ENCODE data around the gene ATP10D.

GRCh38 chr4:47530801-47531200 lies 45.7 kb downstream of the ATP10D start:
- TF ChIP-seq EZH2 (IDR thresholded peaks at IDR 0.05; ENCODE audit: borderline replicate concordance, low read depth, low read length, severe bottlenecking): no peak
- no peak for TF ChIP-seq CTCF (IDR thresholded peaks at IDR 0.05; ENCODE audit: extremely low read depth in 1 of 2, insufficient read depth in 1 of 2, low read depth in 1 of 2, low read length in 2 of 2)
